ENCODE measurements around the gene SAT1.
"Not testable (repeated sequence)": the region's sequence is repeated elsewhere in the genome, so short reads cannot be mapped to it uniquely, and the experiment has no call there.

SAT1 gene

DNA sequence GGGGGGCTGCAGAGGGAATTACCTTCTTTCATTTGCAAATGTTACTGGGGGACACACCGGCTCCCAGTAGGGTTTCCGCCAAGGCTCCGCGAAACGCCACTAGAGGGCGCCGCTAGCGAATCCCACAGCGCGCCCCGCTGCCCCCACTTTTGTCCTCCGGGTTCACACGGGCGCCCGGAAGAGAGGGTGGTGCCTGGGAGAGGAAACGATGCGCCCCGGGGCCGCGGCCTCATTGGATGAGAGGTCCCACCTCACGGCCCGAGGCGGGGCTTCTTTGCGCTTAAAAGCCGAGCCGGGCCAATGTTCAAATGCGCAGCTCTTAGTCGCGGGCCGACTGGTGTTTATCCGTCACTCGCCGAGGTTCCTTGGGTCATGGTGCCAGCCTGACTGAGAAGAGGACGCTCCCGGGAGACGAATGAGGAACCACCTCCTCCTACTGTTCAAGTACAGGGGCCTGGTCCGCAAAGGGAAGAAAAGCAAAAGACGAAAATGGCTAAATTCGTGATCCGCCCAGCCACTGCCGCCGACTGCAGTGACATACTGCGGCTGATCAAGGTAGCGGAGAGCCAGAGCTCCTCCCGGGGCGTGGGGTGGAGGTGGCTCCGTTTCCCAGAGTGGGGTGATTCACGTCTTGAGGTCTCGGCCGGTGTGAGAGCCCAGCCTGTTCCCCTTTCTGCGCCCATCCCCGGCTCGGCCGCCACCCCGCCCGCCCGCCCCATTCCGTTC, at the start of gene SAT1:
Gene SAT1 (plus strand): TSS at position 311 of the 726 bp plus-strand sequence. CDS start 179 bp downstream, at position 490.
- DNase-seq (ENCODE audit: low read depth): peak; percentile 80

DNA sequence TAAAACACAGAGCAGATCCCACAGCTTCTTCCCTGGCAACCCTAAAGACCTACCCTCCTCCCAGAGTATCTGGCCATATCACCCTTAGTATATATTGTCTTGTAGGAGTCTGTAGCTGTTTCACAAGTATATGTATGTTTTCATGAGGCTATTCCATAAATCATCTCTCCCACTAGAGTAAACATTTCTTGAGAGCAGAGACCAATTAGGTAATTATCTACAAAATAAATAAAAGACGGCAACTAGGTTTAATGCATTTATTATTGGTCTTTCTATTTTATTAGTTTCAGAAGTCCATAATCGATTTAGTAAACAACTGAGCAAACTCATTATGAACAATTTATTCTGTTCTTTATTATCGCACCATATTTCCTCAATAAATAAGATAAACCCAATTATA, 46.9 kb upstream of the SAT1 start:
- DNase-seq (ENCODE audit: low read depth): no peak

DNA sequence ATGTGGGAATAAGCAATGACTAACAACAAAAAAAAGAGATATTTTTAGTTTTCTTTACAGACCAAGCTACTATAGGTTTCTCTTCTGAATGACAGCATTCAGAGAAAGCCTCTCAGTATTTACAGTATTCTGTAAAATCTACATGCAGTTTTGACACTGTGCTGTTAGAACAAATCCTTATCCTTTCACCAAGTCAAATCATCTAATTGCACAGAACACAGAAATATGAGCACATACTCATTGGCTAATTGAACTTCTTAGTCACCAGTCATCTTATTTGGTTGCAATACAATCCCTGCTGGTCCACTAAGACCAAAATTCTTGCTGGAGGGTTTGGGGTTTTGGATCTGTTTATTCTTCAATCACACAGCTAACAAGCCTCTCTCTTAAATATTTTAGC, 45.6 kb upstream of the SAT1 start:
- no peak for DNase-seq (ENCODE audit: low read depth)

DNA sequence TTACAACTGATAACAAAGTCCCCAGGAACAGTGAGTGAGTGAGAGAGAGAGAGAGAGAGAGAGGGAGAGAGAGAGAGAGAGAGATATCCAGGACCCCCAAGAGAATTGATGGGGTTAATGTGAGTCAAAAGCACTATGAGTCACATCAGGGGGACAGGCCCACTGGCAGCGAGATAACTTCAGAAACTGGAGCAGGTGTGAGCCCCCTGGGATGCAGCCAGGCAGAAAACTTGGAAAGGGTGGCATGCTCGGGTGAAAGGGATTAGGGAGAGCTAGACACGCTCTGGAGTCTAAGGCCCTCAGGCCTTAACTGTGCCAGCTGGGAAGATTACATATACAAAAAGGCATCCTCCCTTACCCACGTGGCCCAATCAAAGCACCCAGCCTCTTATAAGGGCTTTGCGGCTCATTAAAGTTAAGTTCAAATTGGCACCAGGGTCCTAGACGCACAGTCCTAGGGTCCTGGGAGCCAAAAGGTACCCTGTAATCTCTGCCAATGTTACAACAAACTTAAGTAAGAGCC, 40.7 kb upstream of the SAT1 start:
- no peak for DNase-seq (ENCODE audit: low read depth)

DNA sequence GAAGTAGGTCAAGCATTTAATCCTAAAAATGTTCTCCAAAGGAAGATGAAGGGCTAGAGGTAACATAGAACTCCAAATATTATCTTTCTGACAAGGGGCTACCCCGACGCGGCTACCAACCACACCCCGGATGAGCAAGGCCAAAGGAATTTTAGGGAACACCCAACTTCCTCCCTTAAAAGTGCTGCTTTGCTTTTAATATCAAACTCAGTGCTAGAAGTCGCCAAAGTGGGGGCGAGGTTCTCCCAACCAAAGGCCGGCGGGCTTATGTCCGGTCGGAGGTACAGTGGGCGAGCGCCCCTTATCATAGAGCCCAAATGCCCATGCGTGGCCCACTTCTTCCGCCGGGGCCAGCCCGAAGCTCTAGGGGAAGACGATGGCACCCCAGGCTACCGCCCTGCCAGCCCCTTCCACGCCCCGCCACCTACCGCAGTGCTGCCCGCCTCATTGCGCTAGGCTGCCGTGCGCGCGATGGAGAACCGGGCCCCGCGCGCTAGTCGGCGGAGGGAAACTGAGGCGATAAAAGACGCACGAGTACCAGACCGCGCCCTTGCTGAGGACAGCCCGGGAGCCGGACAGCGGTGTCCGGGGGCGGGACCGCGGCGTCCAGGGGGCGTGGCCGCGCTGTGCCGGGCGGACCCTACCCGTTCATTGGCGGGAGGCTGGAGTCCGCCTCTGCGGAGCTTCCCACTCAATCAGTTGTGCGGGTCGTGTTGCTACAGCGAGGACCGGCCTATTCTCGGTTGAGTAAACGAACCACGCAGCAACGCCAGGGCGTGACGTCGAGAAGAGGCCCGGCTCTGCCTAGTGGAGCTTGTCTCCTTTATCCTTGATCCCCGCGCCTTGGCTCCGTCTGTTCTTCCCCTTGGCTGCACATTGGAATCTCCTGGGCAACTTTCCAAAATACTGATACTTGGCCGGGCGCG, 40.0 kb upstream of the SAT1 start, which contains the start of gene ACOT9:
Gene ACOT9 (minus strand): TSS at position 580 of the 926 bp plus-strand sequence. CDS start 132 bp downstream, at position 448.
- DNase-seq (ENCODE audit: low read depth): peak; percentile 33

DNA sequence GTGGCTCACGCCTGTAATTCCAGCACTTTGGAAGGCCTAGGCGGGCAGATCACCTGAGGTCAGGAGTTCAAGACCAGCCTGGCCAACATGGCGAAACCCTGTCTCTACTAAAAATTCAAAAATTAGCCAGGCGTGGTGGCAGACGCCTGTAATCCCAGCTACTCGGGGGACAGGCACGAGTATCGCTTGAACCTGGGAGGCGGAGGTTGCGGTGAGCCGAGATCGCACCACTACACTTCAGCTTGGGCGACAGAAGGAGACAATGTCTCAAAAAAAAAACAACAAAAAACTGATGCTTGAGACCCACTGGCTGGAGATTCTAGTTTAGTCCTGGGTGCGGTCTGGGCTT, 39.4 kb upstream of the SAT1 start:
- DNase-seq (ENCODE audit: low read depth): not testable (repeated sequence)

DNA sequence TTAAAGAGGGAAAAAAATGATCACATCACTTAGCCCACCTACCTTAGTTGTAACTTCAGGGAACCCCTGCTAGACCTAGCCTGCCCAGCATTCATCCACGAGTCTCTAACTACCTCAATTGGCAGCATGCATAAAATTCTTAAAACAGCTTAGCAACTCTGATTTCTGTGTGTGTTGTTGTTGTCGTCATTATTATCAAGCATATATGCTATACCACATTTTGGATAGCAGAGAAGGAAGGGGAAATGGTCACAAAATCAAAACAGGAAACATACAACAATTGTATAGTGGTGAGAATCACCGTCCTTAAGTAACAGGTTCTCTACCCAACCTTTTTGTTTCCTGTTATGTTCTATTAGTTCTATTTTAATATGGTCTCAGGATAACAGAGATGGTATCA, 37.2 kb upstream of the SAT1 start:
- DNase-seq (ENCODE audit: low read depth): no peak

DNA sequence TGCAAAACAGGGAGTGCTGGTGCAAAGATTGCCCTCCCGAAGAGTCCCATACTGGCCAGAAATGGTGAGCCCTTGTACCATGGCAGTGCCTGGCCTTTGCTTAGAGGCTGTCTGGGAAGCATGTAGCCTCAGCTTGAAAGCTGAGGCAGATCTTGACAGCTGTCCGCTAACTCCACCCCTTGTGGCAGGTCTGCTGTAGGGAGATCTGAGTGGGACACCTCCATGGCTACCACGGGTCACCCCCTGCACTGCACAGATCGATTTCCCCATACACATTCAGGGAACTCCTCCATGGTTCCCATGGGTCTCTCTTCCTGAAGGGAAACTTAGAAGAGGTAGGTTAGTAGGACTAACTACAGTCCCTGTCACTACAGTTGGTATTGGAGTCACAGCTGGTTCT, 33.8 kb upstream of the SAT1 start:
- DNase-seq (ENCODE audit: low read depth): no peak

DNA sequence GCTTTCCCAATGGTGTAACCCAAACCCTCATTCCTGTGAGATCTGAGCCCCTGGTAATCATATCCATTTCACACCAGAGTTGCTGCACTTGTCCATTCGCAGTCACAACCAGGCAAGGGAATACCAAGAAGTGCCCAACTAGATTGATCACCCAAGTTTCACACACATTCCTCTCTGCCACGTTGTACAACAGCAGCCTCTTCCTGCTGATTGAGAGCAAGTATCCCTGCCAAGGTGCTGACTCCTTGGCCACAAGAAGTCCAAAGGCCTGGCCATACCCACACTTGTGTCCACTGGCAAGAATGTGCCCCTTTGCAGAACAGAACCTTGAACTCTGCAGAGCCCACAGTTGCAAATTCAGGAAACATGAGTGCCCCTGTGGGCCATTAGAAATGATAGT, 33.4 kb upstream of the SAT1 start:
- DNase-seq (ENCODE audit: low read depth): no peak

DNA sequence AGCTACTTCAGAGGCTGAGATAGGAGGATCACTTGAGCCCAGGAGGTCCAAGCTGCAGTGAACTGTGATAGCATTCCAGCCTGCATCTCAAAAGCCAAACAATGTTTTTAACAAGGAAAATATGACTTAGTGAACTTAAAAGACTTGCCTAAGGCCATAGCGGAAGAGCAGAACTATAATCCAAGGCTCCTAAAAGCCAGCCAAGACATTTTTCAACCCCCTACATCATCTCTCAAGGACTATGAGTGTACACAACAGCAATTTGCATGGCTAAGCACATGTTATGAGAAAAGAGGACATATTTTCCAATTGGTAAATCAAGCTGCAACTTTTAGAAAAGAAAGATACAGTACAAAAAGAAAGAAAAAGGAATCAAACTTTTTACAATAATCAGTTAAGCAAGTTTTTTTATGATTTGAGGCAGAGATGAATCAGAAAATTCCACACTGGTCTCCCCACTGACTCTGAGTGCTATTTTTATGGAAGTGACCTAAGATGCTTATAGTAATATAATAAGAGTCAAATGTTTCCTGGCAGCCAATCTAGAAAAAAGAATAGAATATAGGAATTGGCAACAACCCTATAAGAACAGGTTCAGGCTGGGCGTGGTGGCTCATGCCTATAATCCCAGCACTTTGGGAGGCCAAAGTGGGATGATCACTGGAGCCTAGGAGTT, 30.1 kb upstream of the SAT1 start:
- no peak for DNase-seq (ENCODE audit: low read depth)

DNA sequence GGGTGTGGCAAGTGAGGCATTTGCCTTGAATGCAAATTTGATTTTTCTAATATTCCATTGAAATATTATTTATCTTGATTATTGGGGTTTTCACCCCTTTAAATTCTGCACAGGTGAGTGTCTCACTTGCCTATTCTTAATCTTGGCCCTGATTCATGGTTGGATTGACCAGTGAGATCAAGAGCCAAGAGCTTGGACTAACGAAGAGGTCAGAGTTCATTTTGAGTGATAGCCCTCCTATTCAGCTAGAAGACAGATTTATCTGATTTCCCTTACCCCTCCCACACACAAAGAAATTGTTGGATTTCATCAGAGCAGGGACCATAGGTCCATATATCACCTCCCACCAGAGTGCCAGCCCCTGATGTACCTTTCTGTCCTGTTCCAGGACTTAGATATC, 28.3 kb upstream of the SAT1 start:
- no peak for DNase-seq (ENCODE audit: low read depth)

DNA sequence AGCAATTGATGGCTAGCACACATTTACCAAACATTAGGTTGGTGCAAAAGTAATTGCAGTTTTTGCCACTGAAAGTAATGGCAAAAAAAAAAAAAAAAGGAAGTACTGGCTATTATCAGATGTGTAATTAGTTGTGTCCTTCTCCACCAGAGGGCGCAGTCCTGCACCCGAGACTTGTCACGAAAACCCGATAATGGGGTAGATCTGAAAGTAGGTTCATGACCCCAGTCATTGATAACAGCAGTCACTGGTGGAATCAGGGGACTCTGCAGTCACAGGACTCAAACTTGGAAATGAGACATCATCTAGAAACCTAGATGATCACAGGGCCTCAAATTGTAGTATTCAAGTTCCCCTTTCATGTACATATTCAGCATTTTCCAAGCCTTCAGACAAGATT, 26.8 kb upstream of the SAT1 start:
- DNase-seq (ENCODE audit: low read depth): no peak

DNA sequence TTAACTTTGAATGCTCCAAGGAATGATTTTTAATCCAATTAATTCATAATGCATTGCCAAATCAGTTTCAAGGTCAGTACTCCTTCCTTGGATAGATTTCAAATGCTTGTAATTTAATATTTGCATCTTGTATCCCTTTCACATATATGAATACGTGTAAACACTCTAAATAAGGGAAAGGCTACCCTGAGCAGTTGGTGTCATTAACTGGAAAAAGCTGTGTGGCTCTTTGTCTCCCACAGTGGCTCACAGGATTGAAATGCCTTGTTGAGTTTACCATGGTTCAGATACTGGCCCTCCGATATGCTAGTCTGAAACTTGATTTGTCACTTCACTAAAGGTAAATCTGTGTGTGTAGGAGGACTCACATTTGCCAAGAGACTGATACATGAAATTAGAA, 23.2 kb upstream of the SAT1 start:
- no peak for DNase-seq (ENCODE audit: low read depth)

DNA sequence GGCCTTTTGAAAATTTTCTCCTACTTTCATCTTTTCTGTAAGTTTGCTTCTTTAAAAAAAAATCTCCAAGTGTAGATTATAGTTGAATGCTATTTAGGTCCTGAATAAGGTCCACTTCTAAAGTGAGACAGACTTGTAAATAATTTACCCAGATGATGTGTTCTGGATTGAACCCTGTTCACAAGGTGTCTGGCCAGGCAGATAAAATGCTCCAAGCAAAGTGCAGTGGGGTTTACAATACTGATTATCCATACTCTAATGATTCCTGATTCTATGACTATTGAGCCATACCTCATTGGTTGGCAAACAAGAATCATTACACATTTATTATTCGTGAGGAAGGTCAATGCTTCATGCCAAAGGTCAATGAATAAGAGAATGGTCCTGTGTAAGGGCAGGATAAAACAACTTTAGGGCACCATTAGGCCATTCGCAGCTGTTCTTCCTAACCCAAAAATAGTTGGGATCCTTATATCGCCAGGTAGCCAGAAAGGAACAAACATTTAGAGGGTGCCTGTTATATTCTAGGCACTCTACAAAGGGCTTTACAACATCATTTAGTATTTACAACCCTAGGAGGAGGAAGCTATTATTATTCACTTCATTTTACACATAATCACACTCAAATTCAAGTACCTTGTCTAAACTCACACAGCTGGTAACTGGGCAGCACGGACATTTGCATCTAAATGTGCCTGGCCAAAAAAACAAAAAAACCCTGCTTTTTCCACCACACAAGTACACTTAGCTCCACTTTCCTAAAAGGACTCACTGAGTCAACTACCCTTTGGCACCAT, 18.6 kb upstream of the SAT1 start:
- no peak for DNase-seq (ENCODE audit: low read depth)

DNA sequence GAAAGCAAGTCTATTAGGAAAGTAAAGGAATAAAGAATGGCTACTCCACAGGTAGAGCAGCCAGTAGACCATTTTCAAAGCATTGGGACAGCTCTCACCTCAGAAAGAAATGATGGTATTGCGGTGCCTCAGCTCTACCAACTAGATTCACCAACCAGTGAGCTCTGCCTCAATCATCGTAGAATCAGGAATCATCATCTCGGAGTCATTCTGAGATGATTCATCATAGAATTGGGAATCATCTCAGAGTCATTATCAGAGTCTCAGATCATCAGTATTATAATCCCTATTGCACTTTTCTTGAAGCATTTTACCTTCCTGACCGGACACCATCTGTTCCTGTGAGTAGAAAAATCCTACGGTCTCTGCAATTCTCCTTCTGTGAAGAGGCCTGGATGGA, 17.5 kb upstream of the SAT1 start:
- no peak for DNase-seq (ENCODE audit: low read depth)

DNA sequence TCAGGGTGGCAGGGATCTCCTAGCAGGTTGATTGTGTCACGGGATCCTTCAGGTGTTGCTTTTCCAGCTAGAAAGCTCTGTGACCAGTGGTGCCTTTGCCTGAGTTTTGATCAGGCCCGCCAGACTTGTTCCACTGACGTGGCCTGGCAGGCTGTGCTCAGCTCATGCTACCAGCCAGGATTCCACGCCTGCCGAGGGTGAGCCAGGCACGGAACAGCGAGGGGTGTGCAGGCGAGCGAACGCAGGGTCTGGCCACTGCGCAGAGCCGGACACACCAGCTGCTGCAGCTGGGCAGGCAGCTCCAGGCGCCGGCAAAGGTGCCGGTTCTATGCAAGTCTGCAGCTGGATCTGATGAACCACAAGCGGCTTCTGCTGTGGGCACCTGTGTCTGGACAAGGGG, 17.1 kb upstream of the SAT1 start:
- DNase-seq (ENCODE audit: low read depth): no peak

DNA sequence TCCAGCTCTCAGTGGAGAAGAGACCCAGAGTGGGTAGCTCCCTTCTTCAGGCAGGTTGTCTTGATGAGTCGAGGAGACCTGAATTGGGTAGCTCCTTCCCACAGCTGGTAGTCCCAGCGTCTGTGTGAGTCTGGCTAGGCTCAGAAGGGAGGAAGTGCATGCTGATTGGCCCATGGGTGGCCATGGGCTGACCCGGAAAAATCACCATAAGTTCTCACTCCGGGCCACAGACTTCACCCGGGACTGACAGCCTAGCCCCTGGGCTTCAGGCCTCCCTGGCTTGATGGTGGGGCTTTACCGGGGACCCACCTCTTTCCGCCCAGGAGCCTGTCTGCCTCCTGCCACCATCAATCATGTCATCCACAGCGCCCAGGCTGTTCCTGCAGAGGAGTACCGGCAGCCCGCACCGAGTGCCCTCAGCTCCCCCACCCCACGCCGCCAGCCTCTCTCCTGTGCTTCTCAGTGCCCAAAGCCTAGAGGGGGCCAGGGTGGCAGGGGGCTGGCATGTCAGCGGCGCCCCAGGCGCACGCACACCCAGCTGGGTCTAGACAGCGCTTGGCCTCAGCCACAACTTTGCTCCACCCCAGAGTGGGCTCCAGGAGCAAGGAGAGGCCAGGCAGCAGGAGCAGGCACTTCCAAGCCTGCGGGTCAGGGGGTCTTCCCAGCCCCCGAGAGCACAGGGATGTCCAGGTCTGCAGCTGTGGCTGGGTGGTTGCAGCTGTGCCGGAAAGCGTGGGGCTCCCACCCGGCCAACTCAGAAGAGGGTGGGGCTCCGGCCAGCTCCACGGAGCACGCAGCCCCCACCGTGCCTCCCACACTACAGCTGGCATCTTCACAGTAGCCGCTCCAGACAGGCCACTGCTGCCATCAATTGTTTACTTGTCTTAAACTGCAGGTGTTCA, 16.1 kb upstream of the SAT1 start:
- no peak for DNase-seq (ENCODE audit: low read depth)

DNA sequence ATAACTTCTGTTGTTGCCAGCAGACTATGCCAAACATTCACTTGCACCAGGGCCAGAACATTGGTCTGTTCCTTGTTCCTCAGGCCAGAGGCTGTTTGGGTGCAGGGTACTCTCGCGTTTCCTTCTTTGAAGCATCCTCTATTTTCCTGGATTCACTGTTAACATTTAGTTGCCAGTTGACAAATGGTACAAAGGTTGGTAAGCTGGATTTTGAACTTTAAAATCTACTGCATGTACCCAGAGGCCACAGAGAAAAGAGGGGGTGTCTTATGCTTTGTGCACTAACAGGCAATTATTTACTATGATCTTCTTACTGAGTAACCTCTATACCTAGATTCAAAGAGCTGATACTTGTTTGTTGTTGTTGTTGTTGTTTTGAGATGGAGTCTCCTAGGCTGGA, 12.8 kb upstream of the SAT1 start:
- no peak for DNase-seq (ENCODE audit: low read depth)

DNA sequence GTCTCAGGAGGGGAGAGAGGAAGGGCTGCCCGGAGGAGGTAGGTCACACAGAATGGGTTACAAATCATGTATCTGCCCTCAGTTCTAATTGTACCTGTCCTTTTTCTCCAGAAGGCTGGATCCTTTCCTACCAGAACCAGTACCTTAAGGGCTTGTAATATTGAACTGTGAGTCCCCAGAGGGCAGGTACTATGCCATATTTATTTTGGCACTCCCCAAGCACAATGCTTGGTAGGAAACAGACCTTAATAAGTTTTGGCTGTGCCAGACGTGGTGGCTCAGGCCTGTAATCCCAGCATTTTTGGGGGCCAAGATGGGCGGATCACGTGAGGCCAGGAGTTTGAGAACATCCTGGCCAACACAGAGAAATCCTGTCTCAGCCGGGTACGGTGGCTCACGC, 11.9 kb upstream of the SAT1 start:
- not testable (repeated sequence) for DNase-seq (ENCODE audit: low read depth)

DNA sequence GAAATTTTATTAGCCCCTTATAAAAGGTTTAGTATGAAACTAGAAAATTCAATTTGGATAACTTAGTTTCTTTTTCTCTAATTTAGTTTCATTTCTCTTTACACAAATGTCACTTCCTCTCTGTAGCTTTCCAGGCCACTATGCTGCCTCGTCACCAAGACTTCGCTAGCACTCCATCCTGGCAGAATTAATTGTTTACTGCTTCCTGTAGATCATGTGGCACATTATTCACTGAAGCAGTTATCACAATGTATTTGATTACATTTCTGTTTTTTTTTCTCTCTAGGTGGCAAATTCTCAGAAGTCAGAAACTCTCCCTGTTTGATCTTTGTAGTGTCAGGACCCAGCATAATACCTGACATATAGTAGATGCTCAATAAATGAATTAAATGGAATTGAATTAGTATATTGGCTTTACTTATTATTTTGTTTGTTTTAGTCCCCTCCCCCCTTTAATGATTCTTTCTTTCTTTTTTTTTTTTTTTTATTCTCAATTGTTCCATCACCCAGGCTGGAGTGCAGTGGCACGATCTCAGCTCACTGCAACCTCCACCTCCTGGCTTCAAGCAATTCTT, 9.3 kb upstream of the SAT1 start:
- no peak for DNase-seq (ENCODE audit: low read depth)

Data from stimulated activated CD8-positive, alpha-beta memory T cell treated with anti-CD3 and anti-CD28 coated beads, Interleukin-7, amount 100 ng/mL, for 24 hours (primary cell).